Kidney (tissue), 22 donors: ENCODE data around the gene OR4E2. TPM values are rescaled to one million over a fixed set of nuclear protein-coding genes. Genes with fewer than 3 reads are reported as not detected.

Experiments used
- DNase-seq, 5 donors: peaks; one replicate each; pipeline ENCODE4 v3.0.0-alpha.2; 2013 to 2020
- FAIRE-seq: peaks from 2 replicates; lab custom pipeline; 2012; peaks lifted over from hg19 to GRCh38; lab: Jason Lieb, UNC
- H3K27ac ChIP-seq, 2 donors: one replicate each; pipeline ENCODE4 v1.7.0; 2013; ENCODE audit warnings: low read depth in 2 of 2, low read length in 2 of 2, inconsistent platforms in 1 of 2
- H3K27me3 ChIP-seq: one replicate; pipeline ENCODE4 v1.7.1; 2013; ENCODE audit warnings: low read length, inconsistent platforms; ENCODE audit not compliant: control insufficient read depth, insufficient read depth
- H3K36me3 ChIP-seq, 3 donors: one replicate each; pipeline versions ENCODE4 v1.7.0 to v1.7.1; 2013; ENCODE audit warnings: low read length in 3 of 3, control low read depth in 1 of 3, inconsistent platforms in 1 of 3; ENCODE audit not compliant: insufficient read depth in 3 of 3, control insufficient read depth in 2 of 3
- H3K4me1 ChIP-seq, 3 donors: one replicate each; pipeline versions ENCODE4 v1.7.0 to v1.7.1; 2013; ENCODE audit warnings: low read length in 3 of 3, inconsistent platforms in 1 of 3, low read depth in 1 of 3; ENCODE audit not compliant: control insufficient read depth in 2 of 3, insufficient read depth in 2 of 3
- H3K4me3 ChIP-seq, 3 donors: one replicate each; pipeline versions ENCODE4 v1.7.0 to v1.8.1; 2013; ENCODE audit warnings: low read length in 3 of 3, control low read depth in 1 of 3, inconsistent platforms in 1 of 3
- H3K9ac ChIP-seq, 3 donors: one replicate each; pipeline versions ENCODE4 v1.7.0 to v1.7.1; 2013; ENCODE audit warnings: low read length in 3 of 3, control low read depth in 1 of 3, inconsistent platforms in 1 of 3
- H3K9me3 ChIP-seq, 3 donors: one replicate each; pipeline versions ENCODE4 v1.7.0 to v1.7.1; 2013; ENCODE audit warnings: low read length in 3 of 3, control low read depth in 1 of 3, inconsistent platforms in 1 of 3; ENCODE audit not compliant: control insufficient read depth in 2 of 3, insufficient read depth in 1 of 3
- CTCF ChIP-seq: IDR thresholded peaks from 3 replicates; pipeline ENCODE4 v1.5.1; 2012; ENCODE audit warnings: mild to moderate bottlenecking, moderate library complexity, borderline replicate concordance; ENCODE audit not compliant: insufficient read depth; ENCODE audit errors: extremely low read depth
- intact Hi-C: fragments of 100-400 bp; cut with DNase I; formaldehyde crosslinking; loops from one replicate; pipeline ENCODE4 v1.11.1; 2022
- long read RNA-seq, 10 donors: library from polyadenylated mRNA in 1 of 10; unstranded in 1 of 10; transcript quantifications; one replicate each; pipeline ENCODE4 v2.0.0 and lab custom pipeline, GENCODE V29; 2021 to 2026
- polyA plus RNA-seq: library from polyadenylated mRNA; stranded (reverse); fragments of 350-450 nt; fragmentation: Illumina TruSeq; extraction: RNeasy Lipid Tissue Mini Kit (QIAGEN cat#74804); gene quantifications from one replicate; pipeline ENCODE4 v1.2.3, GENCODE V29; 2014; ENCODE audit warnings: low read depth, low replicate concordance; ENCODE audit not compliant: insufficient read depth
- total RNA-seq: library from RNA; stranded (reverse); fragmentation: NEBNext Ultra II Directional; extraction: Animal tissue kit (Norgen Biotek cat#: 25700); gene quantifications from one replicate; pipeline ENCODE4 v1.2.1, GENCODE V29; 2021
- donor health status: control.
- donor health status: control.
- donor health status: control.
- donor health status: control.
- donor health status: control.
- donor health status: DM: yes; HTN: yes; CAD: no.
- donor health status: Normal renal cell carcinoma (clear cell type).

OR4E2 gene
- total RNA-seq (not detected), polyA plus RNA-seq (not detected)
- long read RNA-seq, donor 1: 0 reads
- long read RNA-seq, donor 2: 0 reads
- long read RNA-seq, donor 3: 0 reads
- long read RNA-seq, donor 4: 0 reads
- long read RNA-seq, donor 5: 0 reads
- long read RNA-seq, donor 6: 0 reads
- long read RNA-seq, donor 7: 0 reads
- long read RNA-seq, donor 8: 0 reads
- long read RNA-seq, donor 9: 0 reads
- long read RNA-seq, donor 10: 0 reads

- no peak within 1 kb of the TSS for H3K9ac ChIP-seq
- no peak for FAIRE-seq
- no peak for TF ChIP-seq CTCF
- no peaks in the 10 kb centered on the region for H3K4me1 ChIP-seq
- no peaks in the 10 kb centered on the region for H3K36me3 ChIP-seq
- no peak within 1 kb of the TSS for H3K4me3 ChIP-seq
- no peaks in the 10 kb centered on the region for H3K27me3 ChIP-seq
- H3K9me3 ChIP-seq: no peaks in the 10 kb centered on the region
- no peak for DNase-seq
- intact Hi-C loops: no loop called here
- no peak within 1 kb of the TSS for H3K27ac ChIP-seq
Measured at GRCh38 chr14:21653331-21653885, at the start of gene OR4E2. Gene OR4E2, plus strand, starts transcription at chr14:21653835. Its CDS starts 11,248 bp downstream, at chr14:21665083.

GRCh38 chr14:21612324-21612723 is 41.3 kb upstream of the OR4E2 start:
- no peak for DNase-seq
- FAIRE-seq: no peak
- Histone ChIP-seq H3K27ac (no peak overlapping the region), H3K36me3 (no peaks in the 10 kb centered on the region), H3K27me3 (no peaks in the 10 kb centered on the region), H3K9me3 (no peaks in the 10 kb centered on the region), H3K4me1 (no peaks in the 10 kb centered on the region), H3K9ac (no peak overlapping the region), H3K4me3 (no peak overlapping the region)
- TF ChIP-seq CTCF: no peak
- intact Hi-C loops: no loop called here

- Histone ChIP-seq H3K27ac (no peak overlapping the region), H3K9me3 (no peaks in the 10 kb centered on the region), H3K9ac (no peak overlapping the region), H3K4me3 (no peak overlapping the region), H3K4me1 (no peaks in the 10 kb centered on the region), H3K27me3 (no peaks in the 10 kb centered on the region), H3K36me3 (no peaks in the 10 kb centered on the region)
- TF ChIP-seq CTCF: no peak
- FAIRE-seq (no peak), DNase-seq (no peak)
- intact Hi-C loops: no loop called here
Measured at GRCh38 chr14:21614240-21614639, 39.4 kb upstream of the OR4E2 start.

GRCh38 chr14:21617614-21618013 is 36.0 kb upstream of the OR4E2 start:
- intact Hi-C loops: no loop called here

More at GRCh38 chr14:21617614-21618013, 36.0 kb upstream of the OR4E2 start:
- no peak for DNase-seq
- H3K4me3 ChIP-seq: no peak overlapping the region
- no peak overlapping the region for H3K27ac ChIP-seq
- no peaks in the 10 kb centered on the region for H3K27me3 ChIP-seq
- no peak for FAIRE-seq
- H3K36me3 ChIP-seq: no peaks in the 10 kb centered on the region
- H3K4me1 ChIP-seq: no peaks in the 10 kb centered on the region
- TF ChIP-seq CTCF: no peak
- no peaks in the 10 kb centered on the region for H3K9me3 ChIP-seq
- H3K9ac ChIP-seq: no peak overlapping the region
